ENCODE measurements around the gene TLCD5.

Gene TLCD5

GRCh38 chr11:120354068-120354467 is 29.0 kb downstream of the TLCD5 start:
- no peak overlapping the region for H3K4me3 ChIP-seq (ENCODE audit: low read length)
- TF ChIP-seq, protein P1, sequence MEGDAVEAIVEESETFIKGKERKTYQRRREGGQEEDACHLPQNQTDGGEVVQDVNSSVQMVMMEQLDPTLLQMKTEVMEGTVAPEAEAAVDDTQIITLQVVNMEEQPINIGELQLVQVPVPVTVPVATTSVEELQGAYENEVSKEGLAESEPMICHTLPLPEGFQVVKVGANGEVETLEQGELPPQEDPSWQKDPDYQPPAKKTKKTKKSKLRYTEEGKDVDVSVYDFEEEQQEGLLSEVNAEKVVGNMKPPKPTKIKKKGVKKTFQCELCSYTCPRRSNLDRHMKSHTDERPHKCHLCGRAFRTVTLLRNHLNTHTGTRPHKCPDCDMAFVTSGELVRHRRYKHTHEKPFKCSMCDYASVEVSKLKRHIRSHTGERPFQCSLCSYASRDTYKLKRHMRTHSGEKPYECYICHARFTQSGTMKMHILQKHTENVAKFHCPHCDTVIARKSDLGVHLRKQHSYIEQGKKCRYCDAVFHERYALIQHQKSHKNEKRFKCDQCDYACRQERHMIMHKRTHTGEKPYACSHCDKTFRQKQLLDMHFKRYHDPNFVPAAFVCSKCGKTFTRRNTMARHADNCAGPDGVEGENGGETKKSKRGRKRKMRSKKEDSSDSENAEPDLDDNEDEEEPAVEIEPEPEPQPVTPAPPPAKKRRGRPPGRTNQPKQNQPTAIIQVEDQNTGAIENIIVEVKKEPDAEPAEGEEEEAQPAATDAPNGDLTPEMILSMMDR (IDR thresholded peaks at IDR 0.05; ENCODE audit: insufficient read depth, low read depth, low read length, missing control alignments) = no peak
- DNase-seq (ENCODE audit: low read depth) = no peak

GRCh38 chr11:120354779-120355178 is 29.7 kb downstream of the TLCD5 start:
- no peak overlapping the region for H3K4me3 ChIP-seq (ENCODE audit: low read length)
- TF ChIP-seq, protein P1 (IDR thresholded peaks at IDR 0.05; ENCODE audit: insufficient read depth, low read depth, low read length, missing control alignments) = no peak
- DNase-seq (ENCODE audit: low read depth) = no peak

DNA sequence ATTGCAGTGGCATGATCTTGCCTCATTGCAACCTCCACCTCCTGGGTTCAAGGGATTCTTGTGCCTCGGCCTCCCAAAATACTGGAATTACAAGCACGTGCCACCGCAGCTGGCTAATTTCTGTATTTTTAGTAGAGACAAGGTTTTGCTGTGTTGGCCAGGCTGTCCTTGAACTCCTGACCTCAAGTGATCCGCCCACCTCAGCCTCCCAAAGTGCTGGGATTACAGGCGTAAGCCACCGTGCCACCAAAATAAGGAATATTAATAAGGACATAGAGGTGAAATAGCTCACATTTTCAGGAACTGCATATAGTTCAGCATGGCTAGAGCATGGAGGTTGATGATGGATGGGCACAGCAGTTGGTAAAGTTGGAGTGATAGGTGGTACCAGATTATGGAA is 32.5 kb downstream of the TLCD5 start:
- no peak for DNase-seq (ENCODE audit: low read depth)
- H3K4me3 ChIP-seq (ENCODE audit: low read length) = no peak overlapping the region
- TF ChIP-seq, protein P1 (IDR thresholded peaks at IDR 0.05; ENCODE audit: insufficient read depth, low read depth, low read length, missing control alignments) = no peak

GRCh38 chr11:120358729-120359128 is 33.6 kb downstream of the TLCD5 start:
- no peak overlapping the region for H3K4me3 ChIP-seq (ENCODE audit: low read length)
- DNase-seq (ENCODE audit: low read depth) = no peak
- TF ChIP-seq, protein P1 (IDR thresholded peaks at IDR 0.05; ENCODE audit: insufficient read depth, low read depth, low read length, missing control alignments) = no peak

GRCh38 chr11:120363436-120363835 is 38.3 kb downstream of the TLCD5 start:
- TF ChIP-seq, protein P1 (IDR thresholded peaks at IDR 0.05; ENCODE audit: insufficient read depth, low read depth, low read length, missing control alignments) = no peak
- no peak overlapping the region for H3K4me3 ChIP-seq (ENCODE audit: low read length)
- DNase-seq (ENCODE audit: low read depth) = no peak

DNA sequence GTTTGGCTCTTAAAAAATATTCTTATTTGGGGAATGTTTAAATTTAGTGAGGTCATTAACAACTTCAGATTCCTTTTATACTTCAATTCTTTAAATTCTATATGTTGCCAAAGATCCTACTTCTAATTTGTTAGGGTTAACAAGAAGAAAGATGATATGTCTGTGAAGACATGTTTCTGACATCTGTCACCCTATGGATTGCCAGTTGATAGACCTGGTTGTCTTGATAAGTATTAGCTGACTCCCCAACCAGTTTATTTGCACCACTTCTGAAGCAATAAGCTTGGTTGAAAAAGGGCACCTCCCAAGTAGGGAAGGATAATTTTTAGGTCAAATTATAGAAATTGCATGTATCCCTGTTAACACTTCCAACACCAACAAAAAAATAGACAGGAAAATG is 40.4 kb downstream of the TLCD5 start:
- no peak for DNase-seq (ENCODE audit: low read depth)
- H3K4me3 ChIP-seq (ENCODE audit: low read length) = no peak overlapping the region
- TF ChIP-seq, protein P1 (IDR thresholded peaks at IDR 0.05; ENCODE audit: insufficient read depth, low read depth, low read length, missing control alignments) = no peak

GRCh38 chr11:120372296-120372695 is 47.2 kb downstream of the TLCD5 start:
- TF ChIP-seq, protein P1 (IDR thresholded peaks at IDR 0.05; ENCODE audit: insufficient read depth, low read depth, low read length, missing control alignments) = no peak
- no peak overlapping the region for H3K4me3 ChIP-seq (ENCODE audit: low read length)
- DNase-seq (ENCODE audit: low read depth) = no peak
